Panc1 (cell line): ENCODE measurements around the gene PHTF2.

ENCODE experiments used
- POLR2AphosphoS5 ChIP-seq: IDR thresholded peaks from 2 replicates; pipeline ENCODE4 v1.6.1; 2012; ENCODE audit warnings: mild to moderate bottlenecking, low read depth, low read length, moderate library complexity
- SIN3A ChIP-seq: IDR thresholded peaks from 2 replicates; pipeline ENCODE4 v1.6.1; 2012; ENCODE audit warnings: low read depth, mild to moderate bottlenecking, low read length, moderate library complexity, borderline replicate concordance; ENCODE audit not compliant: insufficient read depth
- TCF7L2 ChIP-seq: IDR thresholded peaks from 2 replicates; pipeline ENCODE4 v1.6.1; 2011; ENCODE audit warnings: mild to moderate bottlenecking, low read depth, low read length, inconsistent platforms
- TF ChIP-seq, protein P1 (sequence below): fragments of 450-650 bp; IDR thresholded peaks from 2 replicates; pipeline ENCODE4 v1.5.1; 2017; ENCODE audit warnings: mild to moderate bottlenecking
- TF ChIP-seq, protein P2 (sequence below), 2 experiments: IDR thresholded peaks; 2 replicates each; pipeline ENCODE4 v1.6.1; 2011 to 2012; ENCODE audit warnings: low read depth in 2 of 2, control low read depth in 1 of 2, low read length in 1 of 2, mild to moderate bottlenecking in 1 of 2, moderate library complexity in 1 of 2; ENCODE audit not compliant: insufficient read depth in 1 of 2

DNA sequence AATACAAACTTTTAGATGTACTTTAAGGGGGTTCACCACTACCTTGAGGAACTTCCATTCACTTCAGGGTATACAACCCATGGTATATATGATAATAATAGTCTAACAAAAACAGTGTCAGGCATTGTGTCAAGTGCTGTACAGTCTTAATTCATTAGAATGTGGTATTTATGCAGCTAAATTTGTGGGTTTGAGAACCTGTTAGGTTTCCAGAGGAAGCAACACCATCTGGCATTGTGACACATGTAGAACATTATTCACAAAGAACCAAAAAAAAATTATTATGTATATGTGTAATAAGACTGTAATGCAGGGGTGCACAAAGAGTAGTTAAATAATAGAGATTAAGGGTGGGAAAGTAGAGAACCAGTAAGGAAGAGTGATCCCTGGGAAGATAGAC is 26.7 kb upstream of the PHTF2 start:
- TF ChIP-seq, protein P1, sequence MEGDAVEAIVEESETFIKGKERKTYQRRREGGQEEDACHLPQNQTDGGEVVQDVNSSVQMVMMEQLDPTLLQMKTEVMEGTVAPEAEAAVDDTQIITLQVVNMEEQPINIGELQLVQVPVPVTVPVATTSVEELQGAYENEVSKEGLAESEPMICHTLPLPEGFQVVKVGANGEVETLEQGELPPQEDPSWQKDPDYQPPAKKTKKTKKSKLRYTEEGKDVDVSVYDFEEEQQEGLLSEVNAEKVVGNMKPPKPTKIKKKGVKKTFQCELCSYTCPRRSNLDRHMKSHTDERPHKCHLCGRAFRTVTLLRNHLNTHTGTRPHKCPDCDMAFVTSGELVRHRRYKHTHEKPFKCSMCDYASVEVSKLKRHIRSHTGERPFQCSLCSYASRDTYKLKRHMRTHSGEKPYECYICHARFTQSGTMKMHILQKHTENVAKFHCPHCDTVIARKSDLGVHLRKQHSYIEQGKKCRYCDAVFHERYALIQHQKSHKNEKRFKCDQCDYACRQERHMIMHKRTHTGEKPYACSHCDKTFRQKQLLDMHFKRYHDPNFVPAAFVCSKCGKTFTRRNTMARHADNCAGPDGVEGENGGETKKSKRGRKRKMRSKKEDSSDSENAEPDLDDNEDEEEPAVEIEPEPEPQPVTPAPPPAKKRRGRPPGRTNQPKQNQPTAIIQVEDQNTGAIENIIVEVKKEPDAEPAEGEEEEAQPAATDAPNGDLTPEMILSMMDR: no peak
- no peak for TF ChIP-seq POLR2AphosphoS5
- TF ChIP-seq, protein P2, sequence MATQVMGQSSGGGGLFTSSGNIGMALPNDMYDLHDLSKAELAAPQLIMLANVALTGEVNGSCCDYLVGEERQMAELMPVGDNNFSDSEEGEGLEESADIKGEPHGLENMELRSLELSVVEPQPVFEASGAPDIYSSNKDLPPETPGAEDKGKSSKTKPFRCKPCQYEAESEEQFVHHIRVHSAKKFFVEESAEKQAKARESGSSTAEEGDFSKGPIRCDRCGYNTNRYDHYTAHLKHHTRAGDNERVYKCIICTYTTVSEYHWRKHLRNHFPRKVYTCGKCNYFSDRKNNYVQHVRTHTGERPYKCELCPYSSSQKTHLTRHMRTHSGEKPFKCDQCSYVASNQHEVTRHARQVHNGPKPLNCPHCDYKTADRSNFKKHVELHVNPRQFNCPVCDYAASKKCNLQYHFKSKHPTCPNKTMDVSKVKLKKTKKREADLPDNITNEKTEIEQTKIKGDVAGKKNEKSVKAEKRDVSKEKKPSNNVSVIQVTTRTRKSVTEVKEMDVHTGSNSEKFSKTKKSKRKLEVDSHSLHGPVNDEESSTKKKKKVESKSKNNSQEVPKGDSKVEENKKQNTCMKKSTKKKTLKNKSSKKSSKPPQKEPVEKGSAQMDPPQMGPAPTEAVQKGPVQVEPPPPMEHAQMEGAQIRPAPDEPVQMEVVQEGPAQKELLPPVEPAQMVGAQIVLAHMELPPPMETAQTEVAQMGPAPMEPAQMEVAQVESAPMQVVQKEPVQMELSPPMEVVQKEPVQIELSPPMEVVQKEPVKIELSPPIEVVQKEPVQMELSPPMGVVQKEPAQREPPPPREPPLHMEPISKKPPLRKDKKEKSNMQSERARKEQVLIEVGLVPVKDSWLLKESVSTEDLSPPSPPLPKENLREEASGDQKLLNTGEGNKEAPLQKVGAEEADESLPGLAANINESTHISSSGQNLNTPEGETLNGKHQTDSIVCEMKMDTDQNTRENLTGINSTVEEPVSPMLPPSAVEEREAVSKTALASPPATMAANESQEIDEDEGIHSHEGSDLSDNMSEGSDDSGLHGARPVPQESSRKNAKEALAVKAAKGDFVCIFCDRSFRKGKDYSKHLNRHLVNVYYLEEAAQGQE (IDR thresholded peaks at IDR 0.05; ENCODE audit: insufficient read depth in 1 of 2, low read depth in 2 of 2, low read length in 1 of 2): no peak
- no peak for TF ChIP-seq SIN3A
- no peak for TF ChIP-seq TCF7L2
